Trophoblast cell (in vitro differentiated cells and primary cell): ENCODE measurements around the gene SHC2.
"Not testable (repeated sequence)": the region's sequence is repeated elsewhere in the genome, so short reads cannot be mapped to it uniquely, and the experiment has no call there.

Experiments
- DNase-seq, 2 donors: peaks; one replicate each; pipeline ENCODE4 v3.0.0-alpha.2; 2016
- H2AFZ ChIP-seq: 2 replicates; pipeline ENCODE4 v1.6.1; 2013; ENCODE audit warnings: low read length, moderate library complexity, mild to moderate bottlenecking; ENCODE audit not compliant: insufficient read depth, poor library complexity
- H2AK5ac ChIP-seq: 2 replicates; pipeline ENCODE4 v1.6.1; 2013; ENCODE audit warnings: mild to moderate bottlenecking, low read length
- H2BK120ac ChIP-seq: 2 replicates; pipeline ENCODE4 v1.6.1; 2013; ENCODE audit warnings: low read length, mild to moderate bottlenecking, moderate library complexity; ENCODE audit not compliant: insufficient read depth, poor library complexity
- H2BK12ac ChIP-seq: 2 replicates; pipeline ENCODE4 v1.6.1; 2013; ENCODE audit warnings: mild to moderate bottlenecking, low read length, moderate library complexity
- H2BK5ac ChIP-seq: 2 replicates; pipeline ENCODE4 v1.6.1; 2013; ENCODE audit warnings: low read length, low read depth, moderate library complexity, mild to moderate bottlenecking; ENCODE audit not compliant: poor library complexity
- H3K14ac ChIP-seq: 2 replicates; pipeline ENCODE4 v1.6.1; 2013; ENCODE audit warnings: mild to moderate bottlenecking, low read length
- H3K18ac ChIP-seq: 2 replicates; pipeline ENCODE4 v1.6.1; 2013; ENCODE audit warnings: mild to moderate bottlenecking, low read length
- H3K23ac ChIP-seq: 2 replicates; pipeline ENCODE4 v1.6.1; 2013; ENCODE audit warnings: low read length
- H3K27ac ChIP-seq: 2 replicates; pipeline ENCODE4 v1.5.1; 2013; ENCODE audit warnings: low read depth, mild to moderate bottlenecking, inconsistent platforms, low read length, moderate library complexity
- H3K27me3 ChIP-seq: 2 replicates; pipeline ENCODE4 v1.6.1; 2013; ENCODE audit warnings: inconsistent platforms, mild to moderate bottlenecking, low read length, moderate library complexity; ENCODE audit not compliant: insufficient read depth
- H3K36me3 ChIP-seq, 2 experiments: 1 replicate in 1 of 2; 2 replicates in 1 of 2; pipeline ENCODE4 v1.6.1; 2013; ENCODE audit warnings: low read length in 2 of 2, mild to moderate bottlenecking in 2 of 2, moderate library complexity in 1 of 2; ENCODE audit not compliant: insufficient read depth in 2 of 2, control insufficient read depth in 1 of 2
- H3K4ac ChIP-seq: 2 replicates; pipeline ENCODE4 v1.6.1; 2013; ENCODE audit warnings: low read depth, mild to moderate bottlenecking, low read length, moderate library complexity
- H3K4me1 ChIP-seq, 2 experiments: 1 replicate in 1 of 2; 2 replicates in 1 of 2; pipeline ENCODE4 v1.6.1; 2013; ENCODE audit warnings: low read length in 2 of 2, mild to moderate bottlenecking in 2 of 2, moderate library complexity in 1 of 2; ENCODE audit not compliant: insufficient read depth in 2 of 2, control insufficient read depth in 1 of 2
- H3K4me2 ChIP-seq: 2 replicates; pipeline ENCODE4 v1.6.1; 2013; ENCODE audit warnings: inconsistent platforms, mild to moderate bottlenecking, low read length, moderate library complexity
- H3K4me3 ChIP-seq: 2 replicates; pipeline ENCODE4 v1.5.1; 2013; ENCODE audit warnings: mild to moderate bottlenecking, low read depth, low read length, inconsistent platforms
- H3K79me1 ChIP-seq: one replicate; pipeline ENCODE4 v1.6.1; 2013; ENCODE audit warnings: low read length
- H3K79me2 ChIP-seq: 2 replicates; pipeline ENCODE4 v1.6.1; 2013; ENCODE audit warnings: low read length, mild to moderate bottlenecking; ENCODE audit not compliant: control insufficient read depth, insufficient read depth, poor library complexity
- H3K9ac ChIP-seq: 2 replicates; pipeline ENCODE4 v1.6.1; 2013; ENCODE audit warnings: mild to moderate bottlenecking, low read length
- H3K9me3 ChIP-seq: 2 replicates; pipeline ENCODE4 v1.6.1; 2013; ENCODE audit warnings: low read depth, mild to moderate bottlenecking, control low read depth, inconsistent platforms, low read length; ENCODE audit not compliant: insufficient read depth
- H4K12ac ChIP-seq: 2 replicates; pipeline ENCODE4 v1.6.1; 2013; ENCODE audit warnings: low read depth, mild to moderate bottlenecking, low read length, moderate library complexity
- H4K8ac ChIP-seq: 2 replicates; pipeline ENCODE4 v1.6.1; 2013; ENCODE audit warnings: low read depth, mild to moderate bottlenecking, low read length, moderate library complexity
- H4K91ac ChIP-seq: one replicate; pipeline ENCODE4 v1.6.1; 2013; ENCODE audit warnings: low read depth, mild to moderate bottlenecking, low read length, moderate library complexity
- WGBS: extraction: QIAGEN DNeasy Blood & Tissue Kit; methylation state at CpG from one replicate; pipeline ENCODE4 v1.1.7; 2013; ENCODE audit warnings: missing lambda C conversion rate; ENCODE audit not compliant: insufficient read length, insufficient coverage; ENCODE audit errors: extremely low coverage; 5-methylcytosine and 5-hydroxymethylcytosine counted together

The SHC2 gene

GRCh38 chr19:393560-393959 is 67.3 kb downstream of the SHC2 start:
- H3K27me3 ChIP-seq, H3K36me3 ChIP-seq, H3K27ac ChIP-seq, H3K14ac ChIP-seq, H3K4me3 ChIP-seq, H4K91ac ChIP-seq, H3K9ac ChIP-seq, H4K12ac ChIP-seq, H2BK5ac ChIP-seq, H3K4me2 ChIP-seq, H3K23ac ChIP-seq, H3K4ac ChIP-seq, H3K79me1 ChIP-seq, H3K18ac ChIP-seq, H3K79me2 ChIP-seq, H2BK12ac ChIP-seq, H2AFZ ChIP-seq, DNase-seq, H3K4me1 ChIP-seq, H2BK120ac ChIP-seq, H2AK5ac ChIP-seq, H4K8ac ChIP-seq: not testable (repeated sequence)
- H3K9me3 ChIP-seq = peaks cover 18% of the 10 kb centered on the region

- no peak for DNase-seq
- no peak overlapping the region for H2BK12ac ChIP-seq
- H2BK120ac ChIP-seq = no peak overlapping the region
- H4K8ac ChIP-seq = no peak overlapping the region
- H3K4me3 ChIP-seq = peak overlapping the region; percentile 3
- H3K14ac ChIP-seq = no peak overlapping the region
- H3K27ac ChIP-seq = no peak overlapping the region
- no peak overlapping the region for H3K23ac ChIP-seq
- peaks cover 13% of the 10 kb centered on the region for H3K9me3 ChIP-seq
- no peak overlapping the region for H2AFZ ChIP-seq
- H3K9ac ChIP-seq = no peak overlapping the region
- H4K91ac ChIP-seq = no peak overlapping the region
- WGBS = no CpG with 5 or more reads among the region's 17 CpGs
- no peak overlapping the region for H4K12ac ChIP-seq
- no peak overlapping the region for H3K4me2 ChIP-seq
- no peak overlapping the region for H2AK5ac ChIP-seq
- H3K18ac ChIP-seq = no peak overlapping the region
- no peaks in the 10 kb centered on the region for H3K36me3 ChIP-seq
- no peak overlapping the region for H3K4ac ChIP-seq
- no peaks in the 10 kb centered on the region for H3K79me1 ChIP-seq
- H2BK5ac ChIP-seq = no peak overlapping the region
- H3K79me2 ChIP-seq = no peaks in the 10 kb centered on the region
- no peaks in the 10 kb centered on the region for H3K27me3 ChIP-seq
- no peaks in the 10 kb centered on the region for H3K4me1 ChIP-seq
Measured at GRCh38 chr19:392375-392970, 68.4 kb downstream of the SHC2 start.

- H3K36me3 ChIP-seq = no peaks in the 10 kb centered on the region
- no peak for DNase-seq
- H3K79me1 ChIP-seq = no peaks in the 10 kb centered on the region
- H4K12ac ChIP-seq = no peak overlapping the region
- no peaks in the 10 kb centered on the region for H3K27me3 ChIP-seq
- no peak overlapping the region for H3K9ac ChIP-seq
- H3K4me3 ChIP-seq = no peak overlapping the region
- H3K14ac ChIP-seq = no peak overlapping the region
- H2AFZ ChIP-seq = no peak overlapping the region
- no peak overlapping the region for H3K23ac ChIP-seq
- no peak overlapping the region for H3K18ac ChIP-seq
- no peak overlapping the region for H2BK5ac ChIP-seq
- H3K79me2 ChIP-seq = no peaks in the 10 kb centered on the region
- H2BK12ac ChIP-seq = no peak overlapping the region
- WGBS = no CpG with 5 or more reads among the region's 30 CpGs
- no peak overlapping the region for H3K4me2 ChIP-seq
- H4K91ac ChIP-seq = no peak overlapping the region
- no peaks in the 10 kb centered on the region for H3K4me1 ChIP-seq
- no peak overlapping the region for H2AK5ac ChIP-seq
- H4K8ac ChIP-seq = no peak overlapping the region
- no peak overlapping the region for H3K27ac ChIP-seq
- no peak overlapping the region for H2BK120ac ChIP-seq
- peaks cover 13% of the 10 kb centered on the region for H3K9me3 ChIP-seq
- H3K4ac ChIP-seq = no peak overlapping the region
Measured at GRCh38 chr19:391726-392374, 69.0 kb downstream of the SHC2 start.

- Histone ChIP-seq H3K36me3 (no peaks in the 10 kb centered on the region), H3K9ac (no peak overlapping the region), H3K4me3 (no peak overlapping the region), H4K12ac (no peak overlapping the region), H3K14ac (no peak overlapping the region), H3K4ac (no peak overlapping the region), H4K8ac (no peak overlapping the region), H3K23ac (no peak overlapping the region), H2BK120ac (no peak overlapping the region), H3K4me1 (no peaks in the 10 kb centered on the region), H3K27ac (no peak overlapping the region), H2AFZ (no peak overlapping the region), H3K18ac (no peak overlapping the region), H3K4me2 (no peak overlapping the region), H2BK12ac (no peak overlapping the region), H4K91ac (no peak overlapping the region), H3K79me2 (no peaks in the 10 kb centered on the region), H3K27me3 (no peaks in the 10 kb centered on the region), H3K9me3 (peaks cover 13% of the 10 kb centered on the region), H3K79me1 (no peaks in the 10 kb centered on the region), H2AK5ac (no peak overlapping the region), H2BK5ac (no peak overlapping the region)
- DNase-seq = no peak
- WGBS = no CpG with 5 or more reads among the region's 2 CpGs
Measured at GRCh38 chr19:391207-391557, 69.7 kb downstream of the SHC2 start.
